B cell (primary cell): ENCODE results near the gene PRKCH. TPM values are rescaled to one million over a fixed set of nuclear protein-coding genes. Genes with fewer than 3 reads are reported as not detected.
"Not testable (repeated sequence)": the region's sequence is repeated elsewhere in the genome, so short reads cannot be mapped to it uniquely, and the experiment has no call there.

Experiments used
- ATAC-seq: fragments of 200-7000 bp; cut with Tn5 transposase; one replicate; pipeline ENCODE4 v1.10.0; 2021; ENCODE audit warnings: low read depth, mild to moderate bottlenecking, moderate number of reproducible peaks, moderate library complexity
- CTCF ChIA-PET: fragments of 350-600 bp; sonication (Branson Sonifier 250); formaldehyde crosslinking; loops from one replicate; lab custom pipeline; 2021; ENCODE audit warnings: antibody characterized with exemption, inconsistent platforms; lab: Charles Lee
- POLR2A ChIA-PET: fragments of 350-600 bp; sonication (Branson Sonifier 250); formaldehyde crosslinking; loops from one replicate; lab custom pipeline; 2021; ENCODE audit warnings: antibody characterized with exemption; lab: Charles Lee
- DNase-seq: peaks from one replicate; pipeline ENCODE4 v3.0.0; 2013
- H2AFZ ChIP-seq: 2 replicates; pipeline ENCODE4 v1.6.1; 2012; ENCODE audit warnings: mild to moderate bottlenecking, low read depth, low read length; ENCODE audit not compliant: insufficient read depth, poor library complexity, severe bottlenecking
- H3K27ac ChIP-seq, 2 donors: 1 replicate in 1 of 2; 2 replicates in 1 of 2; pipeline ENCODE4 v1.5.1; 2012 to 2013; ENCODE audit warnings: low read length in 2 of 2, mild to moderate bottlenecking in 2 of 2, moderate library complexity in 1 of 2
- H3K27me3 ChIP-seq, 4 experiments: fragments of 200-600 bp in 1 of 4; sonication (generic) in 1 of 4; replicated peaks in 1 of 4; 1 replicate in 2 of 4; 2 replicates in 2 of 4; pipeline versions ENCODE4 v1.6.1 to v1.7.0; 2013 to 2016; ENCODE audit warnings: low read length in 3 of 4, mild to moderate bottlenecking in 2 of 4, mixed read lengths in 1 of 4, moderate library complexity in 1 of 4; ENCODE audit not compliant: insufficient read depth in 4 of 4, control insufficient read depth in 3 of 4; ENCODE audit errors: control extremely low read depth in 1 of 4
- H3K36me3 ChIP-seq, 2 experiments: replicated peaks in 1 of 2; 1 replicate in 1 of 2; 2 replicates in 1 of 2; pipeline versions ENCODE4 v1.6.1 to v1.7.1; 2013; ENCODE audit warnings: low read length in 1 of 2; ENCODE audit not compliant: insufficient read depth in 2 of 2, control insufficient read depth in 1 of 2; ENCODE audit errors: control extremely low read depth in 1 of 2, extremely low read depth in 1 of 2
- H3K4me1 ChIP-seq, 2 donors: fragments of 200-600 bp in 1 of 2; sonication (generic) in 1 of 2; 1 replicate in 1 of 2; 2 replicates in 1 of 2; pipeline versions ENCODE4 v1.5.1 to v1.6.1; 2013 to 2017; ENCODE audit warnings: low read length in 2 of 2; ENCODE audit not compliant: control insufficient read depth in 2 of 2, insufficient read depth in 2 of 2
- H3K4me2 ChIP-seq: replicated peaks from 2 replicates; pipeline ENCODE3; 2012; ENCODE audit warnings: mild to moderate bottlenecking, low read depth, low read length; ENCODE audit not compliant: poor library complexity, severe bottlenecking
- H3K4me3 ChIP-seq, 5 experiments: fragments of 200-600 bp in 1 of 5; sonication (generic) in 1 of 5; 1 replicate in 3 of 5; 2 replicates in 2 of 5; pipeline versions ENCODE4 v1.5.1 to v1.7.0; 2011 to 2016; ENCODE audit warnings: low read length in 4 of 5, mild to moderate bottlenecking in 4 of 5, low read depth in 2 of 5, control low read depth in 1 of 5, moderate library complexity in 1 of 5; ENCODE audit not compliant: insufficient read depth in 1 of 5; ENCODE audit errors: control extremely low read depth in 1 of 5, extremely low read depth in 1 of 5
- H3K79me2 ChIP-seq: fragments of 200-600 bp; sonication (generic); one replicate; pipeline ENCODE4 v1.6.0; 2016; ENCODE audit warnings: low read length; ENCODE audit not compliant: control insufficient read depth, insufficient read depth
- H3K9ac ChIP-seq: fragments of 200-600 bp; sonication (generic); 2 replicates; pipeline ENCODE4 v1.6.1; 2017; ENCODE audit warnings: mild to moderate bottlenecking, low read length, moderate library complexity
- H3K9me3 ChIP-seq, 3 donors: one replicate each; pipeline versions ENCODE4 v1.6.1 to v1.7.1; 2013; ENCODE audit warnings: low read length in 2 of 3; ENCODE audit not compliant: control insufficient read depth in 2 of 3, insufficient read depth in 1 of 3; ENCODE audit errors: control extremely low read depth in 1 of 3
- H4K20me1 ChIP-seq: 2 replicates; pipeline ENCODE4 v1.6.0; 2012; ENCODE audit warnings: mild to moderate bottlenecking, low read length; ENCODE audit not compliant: insufficient read depth, control insufficient read depth, poor library complexity, severe bottlenecking
- H3K27ac Mint-ChIP-seq: one replicate; pipeline ENCODE4 v1.8.0; 2021; ENCODE audit warnings: mixed read lengths
- H3K27me3 Mint-ChIP-seq: one replicate; pipeline ENCODE4 v1.8.0; 2021; ENCODE audit warnings: mixed read lengths
- H3K4me1 Mint-ChIP-seq: one replicate; pipeline ENCODE4 v1.8.0; 2021; ENCODE audit warnings: mixed read lengths
- H3K4me3 Mint-ChIP-seq: one replicate; pipeline ENCODE4 v1.8.0; 2021; ENCODE audit warnings: mixed read lengths
- H3K9me3 Mint-ChIP-seq: one replicate; pipeline ENCODE4 v1.8.0; 2022; ENCODE audit warnings: mixed read lengths; ENCODE audit not compliant: insufficient read depth
- CTCF ChIP-seq: fragments of 200-600 bp; IDR thresholded peaks from one replicate; pipeline ENCODE4 v1.8.0; 2022; ENCODE audit warnings: antibody characterized with exemption, mild to moderate bottlenecking
- EZH2 ChIP-seq: IDR thresholded peaks from 2 replicates; pipeline ENCODE4 v1.6.1; 2012; ENCODE audit warnings: borderline replicate concordance, low read depth, mild to moderate bottlenecking, moderate library complexity, low read length; ENCODE audit not compliant: insufficient read depth, poor library complexity, severe bottlenecking
- WGBS: methylation state at CpG from one replicate; pipeline ENCODE4 v1.1.5; 2013; ENCODE audit warnings: missing lambda C conversion rate; ENCODE audit not compliant: insufficient coverage; 5-methylcytosine and 5-hydroxymethylcytosine counted together
- intact Hi-C: fragments of 100-400 bp; cut with micrococcal nuclease; formaldehyde crosslinking; loops from one replicate; pipeline ENCODE4 v1.10.0; 2022
- polyA plus RNA-seq: library from polyadenylated mRNA; depleted of rRNA; stranded (reverse); fragments of >200 nt; gene quantifications from 2 replicates; pipeline ENCODE4 v1.2.3, GENCODE V29; 2012
- total RNA-seq, 2 donors: library from RNA; stranded (reverse); fragments of 120-200 nt in 1 of 2; gene quantifications; 1 replicate in 1 of 2; 2 replicates in 1 of 2; pipeline versions ENCODE4 v1.2.3 to v1.2.4, GENCODE V29; 2013 to 2022

PRKCH gene
- total and polyA plus RNA-seq, 2 donors (not counting 1 experiment from before 2014, with no cell fraction given) = 2.0 to 5.0 TPM

- ChIA-PET POLR2A (interaction anchor here (0.6 kb wide), 1 partner anchor 206 kb away, joined by 8 read pairs; no protein-coding TSS in a partner anchor), CTCF (interaction anchor here (0.9 to 5.3 kb wide), 4 partner anchors 257 to 663 kb away, joined by 3 to 63 read pairs (median 11); no protein-coding TSS in a partner anchor)
- no peak overlapping the region for H3K27ac ChIP-seq
- Mint-ChIP-seq H3K27me3 (no peaks in the 10 kb centered on the region), H3K9me3 (peaks cover 5% of the 10 kb centered on the region), H3K4me3 (no peak overlapping the region), H3K27ac (peak overlapping the region; percentile 1), H3K4me1 (peaks cover 27% of the 10 kb centered on the region)
- no peak overlapping the region for H2AFZ ChIP-seq
- no peak overlapping the region for H3K4me3 ChIP-seq
- no peak overlapping the region for H3K4me2 ChIP-seq
- peaks cover 3% of the 10 kb centered on the region for H3K79me2 ChIP-seq
- ATAC-seq (no peak), DNase-seq (no peak)
- intact Hi-C loops = loop anchor here (1.0 kb wide), 1 partner anchor 12 kb away; no protein-coding TSS in a partner anchor
- H4K20me1 ChIP-seq = no peaks in the 10 kb centered on the region
- no peak overlapping the region for H3K9ac ChIP-seq
- H3K27me3 ChIP-seq = no peaks in the 10 kb centered on the region
- TF ChIP-seq EZH2 (no peak), CTCF (no peak)
- 83% methylated on average over 1 of the region's 3 CpGs for WGBS
- no peaks in the 10 kb centered on the region for H3K36me3 ChIP-seq
- no peaks in the 10 kb centered on the region for H3K9me3 ChIP-seq
- peaks cover 8 to 16% of the 10 kb centered on the region in 2 donors for H3K4me1 ChIP-seq
Observed at GRCh38 chr14:61463664-61464285, 142.4 kb downstream of the PRKCH start.

- H3K9me3 Mint-ChIP-seq, H3K4me2 ChIP-seq, H3K4me3 ChIP-seq, DNase-seq, H3K27me3 ChIP-seq, H3K27ac ChIP-seq, H3K4me3 Mint-ChIP-seq, H3K79me2 ChIP-seq, intact Hi-C loops, H3K36me3 ChIP-seq, H3K9ac ChIP-seq, H4K20me1 ChIP-seq, H2AFZ ChIP-seq, H3K9me3 ChIP-seq, ATAC-seq, H3K27me3 Mint-ChIP-seq: not testable (repeated sequence)
- Mint-ChIP-seq H3K4me1 (peaks cover 29% of the 10 kb centered on the region), H3K27ac (peak overlapping the region; percentile 37)
- peaks cover 8 to 16% of the 10 kb centered on the region in 2 donors for H3K4me1 ChIP-seq
- POLR2A ChIA-PET = interaction anchor here (0.6 kb wide), 2 partner anchors 205 to 369 kb away, joined by 6 to 8 read pairs; no protein-coding TSS in a partner anchor
- WGBS = no CpG with 5 or more reads among the region's 2 CpGs
- CTCF ChIA-PET = interaction anchor here (0.9 to 5.3 kb wide), 5 partner anchors 9 to 662 kb away, joined by 3 to 63 read pairs (median 10); no protein-coding TSS in a partner anchor
Observed at GRCh38 chr14:61464539-61465320, 143.4 kb downstream of the PRKCH start.
